GM21381 (cell line): Measurements from ENCODE around the gene NR2F6.

Experiments
- ATAC-seq: cut with Tn5 transposase; IDR thresholded peaks from one replicate; pipeline ENCODE4 v1.9.1; 2021; ENCODE audit warnings: mild to moderate bottlenecking, moderate library complexity; ENCODE audit not compliant: unreplicated experiment

Gene NR2F6

DNA sequence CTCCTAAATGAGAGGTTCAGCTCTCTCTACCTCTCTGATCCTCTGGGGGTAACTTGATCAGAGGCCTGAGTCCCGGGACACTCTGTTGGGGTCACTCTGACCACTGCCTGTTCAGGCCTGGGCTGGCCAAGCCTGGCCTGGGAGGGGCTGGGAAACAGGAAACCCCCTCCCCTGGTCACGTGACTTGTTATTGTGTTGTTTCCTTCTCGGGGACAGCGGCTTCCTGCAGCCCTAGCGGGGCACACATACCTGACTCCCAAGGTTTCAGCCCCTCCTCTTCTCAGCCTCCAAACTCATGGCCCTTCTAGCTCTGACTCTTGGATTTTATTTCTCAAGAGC lies 18.9 kb upstream of the NR2F6 start, which contains the start of gene USHBP1:
TSS of gene USHBP1 (minus strand) at position 105 of the 339 bp plus-strand sequence. CDS start 446 bp downstream, outside the sequence.
- no peak for ATAC-seq

DNA sequence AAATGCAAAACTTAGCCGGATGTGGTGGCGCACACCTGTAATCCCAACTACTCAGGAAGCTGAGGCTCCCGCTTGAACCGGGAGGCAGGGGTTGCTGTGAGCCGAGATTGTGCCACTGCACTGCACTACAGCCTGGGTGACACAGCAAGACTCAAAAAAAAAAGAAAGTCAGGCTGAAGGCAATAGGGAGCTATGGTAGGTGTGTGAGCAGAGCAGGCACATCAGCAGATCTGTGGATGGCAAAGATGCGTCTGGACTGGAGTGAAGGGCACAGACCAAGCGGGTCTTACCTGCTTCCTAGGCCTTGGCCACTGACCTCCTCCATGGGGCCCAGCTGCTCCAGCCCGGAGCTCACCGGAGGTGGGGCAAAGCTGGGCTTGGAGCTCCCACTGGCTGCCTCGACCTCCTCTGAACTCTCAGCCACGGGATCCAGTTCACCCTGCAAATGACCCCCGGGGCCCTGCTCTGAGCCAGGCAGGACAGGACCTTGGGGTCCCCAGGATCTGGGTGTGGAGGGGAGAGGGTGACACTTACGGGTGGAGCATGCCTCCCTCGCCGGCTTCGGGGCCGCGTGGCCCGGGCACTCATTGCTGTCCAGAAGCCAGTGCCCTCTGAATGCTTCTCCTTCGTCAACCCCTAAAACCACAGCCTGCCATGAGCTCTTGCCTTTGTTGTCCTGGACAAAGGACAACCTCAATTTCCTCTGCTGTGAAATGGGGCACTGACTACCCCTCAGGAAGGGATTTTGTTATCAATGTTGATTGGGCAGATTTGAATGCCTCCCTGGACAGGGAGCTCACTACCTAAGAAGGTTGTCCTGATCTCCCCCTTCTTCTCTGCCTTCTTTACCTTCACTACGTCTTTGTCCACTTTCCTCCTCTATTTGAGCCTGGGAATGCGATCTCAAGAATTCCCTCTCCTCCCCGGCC lies 18.3 kb upstream of the NR2F6 start:
- no peak for ATAC-seq

DNA sequence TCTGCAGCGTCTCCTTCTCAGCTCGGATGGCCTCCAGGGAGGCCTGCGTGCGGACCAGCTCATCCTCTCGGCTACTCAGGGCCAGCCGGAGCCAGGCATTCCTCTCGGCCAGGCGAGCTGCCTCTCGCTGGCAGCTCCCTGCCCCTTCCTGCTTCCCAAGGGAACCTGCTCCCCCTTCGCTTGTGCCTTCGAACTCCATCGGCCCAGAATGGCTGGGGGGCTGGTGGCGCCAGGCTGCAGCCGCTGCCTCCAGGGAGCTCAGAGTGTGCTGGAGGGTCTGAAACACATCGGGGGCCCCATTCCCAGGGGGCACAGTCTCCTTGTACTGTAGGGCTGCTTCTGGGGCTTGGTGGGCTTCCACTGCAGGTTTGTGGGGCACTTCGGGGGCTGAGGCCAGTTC lies 16.8 kb upstream of the NR2F6 start:
- ATAC-seq: no peak

DNA sequence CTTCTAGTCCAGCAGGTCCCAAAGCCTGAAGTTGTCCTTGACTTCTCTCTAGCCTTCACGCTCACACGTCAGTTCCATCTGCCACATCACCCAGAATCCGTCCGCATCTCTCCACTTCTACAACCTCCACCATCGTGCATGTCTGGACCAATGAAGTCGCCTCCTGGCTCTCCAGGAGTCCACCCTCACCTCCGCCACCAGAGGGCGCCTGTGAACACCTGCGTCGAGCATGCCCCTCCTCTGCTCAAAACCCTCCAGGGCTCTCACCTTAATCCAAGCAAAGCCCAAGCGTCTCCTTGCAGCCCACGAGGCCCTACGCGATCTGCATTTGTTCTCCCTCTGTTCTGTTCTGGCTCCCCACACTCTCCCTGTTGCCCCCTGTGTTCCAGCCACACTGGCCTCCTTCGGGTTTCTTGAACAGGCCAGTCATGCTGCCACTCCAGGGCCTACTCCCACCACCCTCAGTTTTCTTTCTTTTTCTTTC lies 15.2 kb upstream of the NR2F6 start:
- ATAC-seq: peak; percentile 78

DNA sequence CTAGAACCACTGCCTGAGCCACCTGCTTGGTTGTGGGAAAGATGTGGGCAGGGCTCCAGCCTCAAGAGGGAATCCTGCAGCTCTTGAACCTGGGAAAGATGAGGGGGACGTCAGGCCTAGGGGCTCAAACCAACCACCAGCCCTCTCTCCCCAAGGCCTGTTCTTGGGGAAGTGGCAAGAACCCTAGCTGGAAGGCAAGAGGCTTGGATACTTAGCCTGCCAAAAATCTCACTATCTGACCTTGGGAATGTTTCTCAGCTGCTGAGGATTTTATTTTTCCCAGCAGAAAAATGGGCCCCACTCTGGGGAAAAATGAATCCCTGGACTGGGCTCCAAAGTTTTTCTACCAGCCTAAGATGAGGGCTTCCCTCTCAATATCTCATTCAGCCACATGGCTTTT lies 14.2 kb upstream of the NR2F6 start:
- ATAC-seq: no peak

DNA sequence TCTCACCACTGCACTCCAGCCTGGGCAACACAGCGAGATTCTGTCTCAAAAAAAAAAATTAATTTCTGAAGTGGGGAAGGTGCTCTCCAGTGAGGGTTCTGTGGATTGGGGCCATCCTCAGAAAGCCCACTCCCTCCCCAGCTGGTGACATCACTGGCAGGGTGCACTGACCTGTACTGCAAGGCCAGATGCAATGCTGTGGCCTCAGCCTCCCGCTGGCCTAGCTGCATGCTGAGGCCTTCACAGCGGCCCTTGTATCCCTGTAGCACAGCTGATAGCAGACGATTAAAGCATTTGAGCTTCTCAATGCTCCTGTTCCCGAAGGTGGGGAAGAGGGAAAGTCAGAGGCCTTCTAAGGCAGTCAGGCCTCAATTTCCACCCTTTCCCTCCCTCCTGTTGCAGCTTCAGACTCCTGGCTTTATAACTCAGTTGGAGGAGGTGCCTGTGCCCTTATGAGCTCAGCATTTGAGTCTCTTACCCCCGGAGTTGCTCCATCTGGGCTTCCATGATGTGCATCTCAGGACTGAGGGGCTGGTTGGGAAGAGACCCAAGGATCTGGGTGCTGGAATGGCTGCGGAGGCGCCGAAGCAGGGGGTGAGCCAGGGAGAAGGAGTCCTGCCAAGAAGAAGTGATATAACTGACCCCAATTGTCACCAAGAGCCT lies 13.5 kb upstream of the NR2F6 start:
- ATAC-seq: no peak

DNA sequence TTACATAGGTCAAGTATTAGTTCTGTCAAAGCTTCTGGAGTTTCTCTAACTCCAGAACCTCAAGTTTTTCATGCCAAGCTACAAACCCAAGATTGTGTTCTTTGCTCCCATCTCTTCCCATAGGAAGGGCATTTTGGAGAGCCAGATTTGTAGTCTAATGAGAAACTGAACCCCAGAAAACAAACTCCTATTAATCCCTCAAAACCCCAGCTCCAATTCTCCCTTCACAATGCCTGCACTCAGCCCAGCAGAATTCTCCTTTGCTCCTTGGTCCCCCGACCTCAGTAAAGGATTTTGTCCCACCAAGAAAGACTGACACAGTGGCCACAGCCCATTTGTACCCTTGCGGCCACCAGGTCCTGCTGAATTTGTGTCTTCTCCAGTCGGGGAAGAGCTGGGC lies 10.4 kb upstream of the NR2F6 start:
- ATAC-seq: no peak

DNA sequence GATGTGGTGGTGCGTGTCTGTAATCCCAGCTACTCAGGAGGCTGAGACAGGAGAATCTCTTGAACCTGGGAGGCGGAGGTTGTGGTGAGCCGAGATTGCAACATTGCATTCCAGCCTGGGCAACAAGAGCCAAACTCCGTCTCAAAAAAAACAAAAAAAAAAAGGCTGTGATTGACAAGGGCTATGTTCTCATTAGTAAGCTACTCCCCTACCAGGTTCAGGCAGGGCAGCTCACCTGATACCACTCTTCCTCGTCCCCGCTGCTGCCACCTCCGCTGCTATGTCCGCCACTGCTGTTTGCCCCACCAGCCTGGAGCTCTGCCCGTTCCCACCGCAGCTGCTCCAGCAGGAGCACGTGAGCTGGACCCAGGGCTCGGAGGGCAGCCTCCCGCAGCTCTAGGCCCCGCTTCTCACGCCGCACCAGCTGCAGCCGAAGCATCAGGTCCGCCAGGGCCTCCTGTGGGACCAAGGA lies 9.5 kb upstream of the NR2F6 start:
- ATAC-seq: no peak

DNA sequence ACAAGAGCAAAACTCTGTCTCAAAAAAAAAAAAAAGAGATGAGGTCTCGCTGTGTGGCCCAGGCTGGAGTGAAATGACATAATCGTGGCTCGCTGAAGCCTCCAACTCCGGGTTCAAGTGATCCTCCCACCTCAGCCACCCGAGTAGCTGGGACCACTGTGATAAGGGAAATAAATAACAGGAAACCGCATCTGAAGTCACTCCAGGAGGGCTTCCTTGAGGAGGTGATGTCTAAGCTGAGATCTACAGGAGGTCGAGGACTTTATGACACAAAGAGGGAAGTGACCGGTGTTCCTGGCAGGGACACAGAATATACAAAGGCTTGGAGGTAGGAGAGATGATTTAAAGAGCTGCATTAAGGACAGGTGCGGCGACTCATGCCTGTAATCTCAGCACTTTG lies 8.9 kb upstream of the NR2F6 start:
- ATAC-seq: no peak

DNA sequence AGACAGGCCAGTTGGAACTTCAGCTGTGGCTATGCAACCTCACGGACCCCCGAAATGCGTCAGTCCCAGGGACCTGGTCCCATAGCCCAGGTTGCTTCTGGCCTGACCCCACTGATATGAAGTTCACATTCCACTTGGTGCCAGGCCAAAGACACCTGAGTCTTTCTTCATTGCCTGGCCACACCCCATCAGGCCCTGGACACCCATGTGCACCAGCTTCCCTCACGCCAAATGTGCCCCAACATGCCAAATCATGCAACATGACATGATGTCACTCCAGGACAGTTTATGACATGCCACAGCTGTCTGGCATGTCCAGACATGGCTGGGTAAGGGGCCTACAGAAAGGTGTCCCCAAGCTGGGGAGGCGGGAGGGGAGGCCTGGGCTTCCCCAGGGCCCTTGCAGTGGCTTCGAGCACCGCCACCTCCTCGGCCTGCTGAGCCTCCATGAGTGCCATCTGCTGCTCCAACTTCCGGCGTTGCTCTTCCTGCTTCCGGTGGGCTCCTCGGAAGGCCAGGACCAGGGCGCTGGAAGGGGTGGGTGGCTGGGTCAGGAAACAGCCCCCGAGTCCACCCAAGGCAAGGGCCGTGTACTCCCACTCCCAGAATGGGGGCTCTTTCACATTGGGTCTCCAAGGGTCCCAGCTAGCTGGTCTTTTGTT lies 4.3 kb upstream of the NR2F6 start:
- no peak for ATAC-seq

DNA sequence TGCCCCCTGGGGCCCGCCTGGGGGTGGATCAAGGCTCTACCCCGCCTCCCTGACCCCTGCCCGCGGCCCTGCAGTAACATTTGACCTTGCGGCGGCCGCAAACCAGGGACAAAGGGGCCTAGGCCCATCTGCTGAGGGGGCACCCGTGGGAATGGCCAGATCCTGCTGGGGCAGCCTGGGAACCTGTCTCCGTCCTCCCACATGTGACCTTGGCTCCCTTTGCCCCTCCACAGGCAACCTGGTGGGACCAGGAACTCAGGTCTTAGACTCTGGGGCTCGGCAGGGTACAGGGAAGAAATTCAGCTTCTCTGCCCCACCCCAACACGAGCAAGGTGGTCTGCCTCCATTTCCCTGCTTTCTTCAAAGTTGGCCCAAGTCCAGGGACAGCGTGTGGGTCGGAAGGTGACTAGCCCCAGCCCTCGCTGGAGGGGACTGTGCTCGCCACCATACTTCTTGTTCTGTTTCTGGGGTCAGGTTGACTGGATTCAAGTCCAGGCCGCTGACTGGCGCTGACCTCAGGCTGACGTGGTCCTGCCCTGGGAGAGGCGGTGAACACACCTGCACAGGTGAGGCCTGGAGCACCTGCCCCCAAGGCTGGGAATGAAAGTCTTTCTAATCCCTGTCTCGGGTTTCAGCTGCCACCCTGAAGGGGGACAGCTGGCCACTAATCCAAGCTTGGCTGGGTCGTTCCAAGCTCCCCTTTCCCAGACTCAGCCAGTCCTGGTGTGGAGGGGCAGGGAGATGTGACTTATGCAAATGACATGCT lies 2.5 kb upstream of the NR2F6 start:
- no peak for ATAC-seq

DNA sequence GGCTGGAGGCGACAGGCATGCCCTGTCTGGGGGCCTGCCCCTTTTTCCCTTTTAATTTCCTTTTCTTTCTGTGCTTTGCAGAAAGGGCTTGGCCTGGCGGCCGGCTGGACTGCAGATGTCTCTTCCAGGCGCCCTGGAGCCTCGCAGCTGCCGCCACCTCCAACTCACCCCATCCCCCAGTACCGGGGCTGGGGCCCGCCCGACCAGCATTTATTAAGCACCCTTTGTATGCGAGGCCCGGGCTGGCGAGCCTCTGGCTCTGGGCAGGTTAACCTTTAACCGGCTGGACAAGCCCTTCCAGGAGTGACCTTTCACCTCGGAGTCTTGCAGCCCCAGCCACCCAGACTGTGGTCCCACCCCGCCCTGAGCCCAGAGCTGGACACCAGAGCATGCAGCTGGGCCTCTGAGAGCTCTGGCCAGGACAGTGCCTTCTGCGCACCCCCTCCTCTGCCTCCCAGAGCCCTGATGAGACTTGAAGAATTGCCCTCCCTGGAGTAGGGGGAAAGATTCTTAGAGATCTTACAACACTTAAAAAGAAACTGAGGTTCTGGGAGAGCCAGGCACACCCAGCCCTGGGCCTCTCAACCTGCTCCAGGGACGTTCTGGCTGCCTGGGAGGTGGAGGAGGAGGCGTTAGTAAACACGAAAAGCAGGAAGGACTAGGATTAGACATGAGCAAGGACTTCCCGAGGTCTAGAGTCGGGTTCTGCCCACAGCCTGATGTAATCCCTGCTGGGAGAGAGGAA lies 1.1 kb upstream of the NR2F6 start:
- no peak for ATAC-seq

DNA sequence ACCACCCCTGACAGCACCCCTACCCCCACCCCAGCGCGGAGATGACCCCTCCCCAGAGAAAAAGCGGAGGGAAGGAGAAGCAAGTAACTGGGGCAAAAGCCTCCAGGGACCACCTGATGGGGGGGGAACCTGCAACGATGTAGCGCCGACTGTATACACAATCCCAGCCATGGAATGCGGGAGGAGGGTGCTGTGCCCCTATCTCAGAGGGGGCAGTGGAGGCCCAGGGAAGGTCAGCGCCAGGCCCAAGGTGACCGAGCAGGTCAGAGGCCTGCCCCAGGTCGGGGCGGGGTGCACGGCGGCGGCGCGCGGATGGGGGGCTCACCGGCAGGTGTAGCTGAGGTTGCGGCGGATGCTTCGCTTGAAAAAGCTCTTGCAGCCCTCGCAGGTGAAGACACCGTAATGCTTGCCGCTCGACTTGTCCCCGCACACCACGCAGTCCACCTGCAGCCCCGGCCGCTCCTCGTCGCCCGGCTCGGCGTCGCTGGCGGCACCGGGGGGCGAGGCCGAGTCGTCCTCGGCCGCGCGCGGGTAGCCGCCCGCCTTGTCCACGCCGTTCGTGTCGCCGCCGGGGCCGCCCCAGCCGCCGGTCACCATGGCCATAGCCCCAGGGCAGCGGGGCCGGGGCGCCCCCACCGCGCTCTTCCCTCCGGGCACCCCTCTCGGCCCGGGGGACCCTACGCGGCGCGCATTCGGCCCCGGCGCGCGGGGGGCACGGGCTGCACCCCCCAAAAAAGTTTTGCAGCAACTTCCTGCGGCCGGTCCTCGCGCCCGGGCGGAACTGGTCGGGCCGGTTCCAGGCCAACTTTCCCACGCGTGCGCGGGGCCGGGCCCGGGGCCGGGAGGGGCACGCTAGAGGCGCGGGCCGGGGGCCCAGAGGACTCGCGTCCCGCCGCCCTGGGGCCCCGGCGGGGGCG lies 843 bp downstream of the NR2F6 start:
- ATAC-seq: peak; percentile 15

DNA sequence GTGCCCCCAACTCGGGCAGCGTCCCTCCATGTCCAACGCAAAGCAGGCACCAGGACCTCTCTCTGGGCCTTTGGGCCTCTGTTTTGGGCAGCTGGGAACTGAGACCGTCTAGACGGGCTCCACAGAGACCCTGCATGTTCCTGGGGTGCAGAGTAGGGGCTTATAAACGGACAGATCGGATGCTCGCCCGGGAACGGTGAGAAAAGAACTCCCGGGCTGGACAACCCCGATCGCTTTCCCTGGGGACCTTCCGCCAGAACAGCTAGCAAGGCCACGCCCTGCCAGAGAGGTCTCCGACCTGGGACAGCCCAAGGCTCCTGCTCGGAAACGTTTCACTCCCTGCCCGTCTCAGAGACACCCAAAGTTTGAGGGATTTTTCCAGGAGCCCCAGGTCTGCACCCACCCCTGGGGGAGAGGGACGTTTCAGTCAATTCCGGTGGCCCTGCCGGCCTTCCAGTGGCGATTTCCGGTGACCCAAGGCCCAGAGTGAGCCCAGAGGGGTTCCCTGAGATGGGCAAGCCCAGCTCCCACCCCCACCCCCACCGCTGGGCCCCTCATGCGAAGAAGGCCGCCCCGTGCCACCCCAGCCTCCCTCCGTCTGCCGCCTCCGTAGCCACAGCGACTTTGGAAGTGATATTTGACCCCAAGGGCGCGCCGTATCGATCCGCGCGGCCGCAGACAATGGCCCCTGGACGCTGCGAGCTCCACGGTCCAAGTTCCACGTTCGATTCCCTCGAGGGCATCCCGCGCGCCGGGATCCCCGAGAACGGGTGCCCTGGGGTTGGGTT lies 1.7 kb downstream of the NR2F6 start:
- no peak for ATAC-seq

DNA sequence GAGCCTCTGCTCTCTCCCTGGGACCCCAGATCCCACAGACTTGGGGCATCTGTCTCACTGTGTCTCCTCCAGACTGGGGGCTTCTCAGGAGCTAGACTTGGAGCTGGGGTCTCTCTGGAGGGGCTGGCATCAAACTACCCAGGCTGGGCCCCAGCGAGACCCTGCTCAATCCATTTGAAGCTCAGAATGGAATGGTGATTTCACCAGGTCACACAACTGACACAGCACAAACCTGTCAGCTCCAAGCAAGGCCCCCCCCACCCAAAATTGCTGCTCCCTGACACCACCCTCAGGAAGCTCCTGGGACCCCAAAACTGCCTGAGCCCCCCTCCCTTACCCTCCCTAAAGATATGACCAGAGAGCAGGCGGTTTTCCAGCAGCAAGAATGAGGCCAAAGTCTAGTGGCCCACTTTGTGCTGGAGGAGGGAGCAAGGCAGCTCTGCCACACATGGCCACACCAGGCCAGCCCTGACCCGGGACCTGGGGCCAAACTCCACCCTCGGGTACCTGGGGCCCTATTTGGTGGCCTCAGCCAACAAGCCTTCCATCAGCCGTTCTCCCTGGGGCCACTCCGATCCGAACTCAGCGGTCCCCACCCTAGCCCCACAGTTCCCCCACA lies 2.4 kb downstream of the NR2F6 start:
- ATAC-seq: no peak

DNA sequence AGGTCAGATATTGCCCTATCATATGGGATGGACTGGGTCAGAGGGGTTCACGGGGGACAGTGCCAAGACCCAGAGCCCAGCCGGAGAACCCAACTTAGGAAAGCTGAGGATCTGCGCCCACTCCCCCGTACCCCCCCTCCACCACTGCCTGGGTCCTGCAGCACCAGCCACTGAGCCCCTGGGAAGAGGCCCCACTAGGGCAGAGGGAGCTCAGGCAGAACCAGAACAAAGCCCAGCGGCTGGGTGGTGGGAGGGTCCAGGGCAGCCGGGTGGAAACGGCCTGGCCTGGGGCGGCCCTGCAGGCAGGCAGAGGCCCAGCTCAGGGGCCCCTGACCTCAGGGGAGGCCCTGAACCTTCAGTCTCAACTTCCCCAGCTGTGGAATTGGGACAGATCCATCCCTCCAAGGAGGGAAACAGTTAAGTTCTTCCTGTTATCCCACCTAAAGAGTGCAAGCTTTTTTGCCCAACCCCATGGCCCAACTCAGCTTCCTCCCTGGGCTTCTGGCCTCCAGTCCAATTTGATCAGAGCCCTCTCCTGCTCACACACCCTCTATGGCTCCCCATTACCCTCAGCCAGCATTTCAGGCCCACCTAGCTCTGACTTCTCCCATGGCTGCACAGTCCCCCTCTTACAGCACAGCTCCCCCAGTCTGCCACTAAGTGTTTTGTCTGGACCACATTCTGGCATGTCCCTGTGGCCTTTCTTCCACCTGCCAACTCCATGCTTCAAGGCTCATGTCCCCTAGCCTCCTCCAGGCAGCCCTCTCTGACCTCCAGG lies 3.1 kb downstream of the NR2F6 start:
- ATAC-seq: no peak

DNA sequence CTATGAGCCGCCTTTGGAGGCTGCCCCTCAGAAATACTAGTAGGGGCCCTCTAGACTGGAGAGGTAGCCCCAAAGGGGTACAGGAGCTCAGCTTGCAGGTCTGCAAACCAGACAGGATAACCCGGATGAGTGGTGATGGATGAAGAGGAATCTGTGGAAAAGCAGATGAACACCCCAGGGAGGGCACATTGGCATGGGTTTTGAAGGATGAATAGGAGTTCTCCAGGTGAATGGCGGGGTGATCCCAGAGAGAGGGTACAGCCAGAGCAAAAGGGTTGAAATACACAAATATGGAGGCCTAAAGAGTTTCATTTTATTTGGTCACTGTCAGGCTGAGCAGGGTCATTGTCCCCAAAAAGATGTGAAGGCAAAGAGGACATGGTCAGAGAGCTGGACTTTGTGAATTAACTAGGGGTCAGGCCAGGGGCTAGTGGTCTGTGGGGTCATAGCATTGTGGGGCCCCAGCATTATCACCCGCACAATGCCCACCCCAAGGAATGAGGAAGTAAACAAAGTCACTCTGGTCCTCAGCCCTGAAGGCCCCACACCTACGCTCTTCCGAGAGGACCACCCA lies 4.8 kb downstream of the NR2F6 start:
- no peak for ATAC-seq
